PC-3 (cell line): Measurements from ENCODE around the gene SMPDL3B. TPM values are rescaled to one million over a fixed set of nuclear protein-coding genes. Genes with fewer than 3 reads are reported as not detected.

Experiments
- ATAC-seq: fragments of 200-7000 bp; cut with Tn5 transposase; 2 replicates; pipeline ENCODE4 v1.9.1; 2020; ENCODE audit warnings: mild to moderate bottlenecking, moderate library complexity
- BruUV-seq: library from RNA; stranded (reverse); fragments of 400-500 nt; replicated peaks from 2 replicates; lab custom pipeline; 2021; lab: Mats Ljungman, UMichigan
- CTCF ChIA-PET: fragments of 300-600 bp; sonication (Branson Sonifier 250); formaldehyde crosslinking; loops from one replicate; lab custom pipeline; 2022; ENCODE audit warnings: antibody characterized with exemption; lab: Charles Lee
- POLR2A ChIA-PET: fragments of 300-600 bp; sonication (Branson Sonifier 250); formaldehyde crosslinking; loops from one replicate; lab custom pipeline; 2022; ENCODE audit warnings: antibody characterized with exemption; ENCODE audit not compliant: unreplicated experiment; lab: Charles Lee
- DNase-seq: peaks from one replicate; pipeline ENCODE4 v3.0.0-alpha.2; 2015
- H2AFZ ChIP-seq: fragments of 300-600 bp; sonication (generic); 2 replicates; pipeline ENCODE4 v1.6.0; 2016; ENCODE audit warnings: antibody characterized with exemption, low read length
- H3F3A ChIP-seq: fragments of 300-600 bp; sonication (generic); one replicate; pipeline ENCODE4 v1.6.0; 2017; ENCODE audit warnings: antibody characterized with exemption, low read length, control low read depth, mild to moderate bottlenecking; ENCODE audit not compliant: unreplicated experiment
- H3K27ac ChIP-seq: fragments of 300-600 bp; sonication (generic); 2 replicates; pipeline ENCODE4 v1.5.1; 2016; ENCODE audit warnings: mild to moderate bottlenecking, low read length
- H3K27me3 ChIP-seq: fragments of 300-600 bp; sonication (generic); 2 replicates; pipeline ENCODE4 v1.6.1; 2016; ENCODE audit warnings: low read length, mixed read lengths
- H3K36me3 ChIP-seq: fragments of 300-600 bp; sonication (generic); 2 replicates; pipeline ENCODE4 v1.6.1; 2016; ENCODE audit warnings: low read depth, mixed run types, low read length, mixed read lengths
- H3K4me1 ChIP-seq: fragments of 300-600 bp; sonication (generic); 2 replicates; pipeline ENCODE4 v1.5.1; 2016; ENCODE audit warnings: low read length; ENCODE audit not compliant: insufficient read depth
- H3K4me2 ChIP-seq: fragments of 300-600 bp; sonication (generic); 2 replicates; pipeline ENCODE4 v1.6.0; 2016; ENCODE audit warnings: low read length
- H3K4me3 ChIP-seq: fragments of 300-600 bp; sonication (generic); 2 replicates; pipeline ENCODE4 v1.5.1; 2016; ENCODE audit warnings: mild to moderate bottlenecking, low read length, mixed read lengths
- H3K79me2 ChIP-seq: fragments of 300-600 bp; sonication (generic); 2 replicates; pipeline ENCODE4 v1.6.1; 2017; ENCODE audit warnings: low read length, mixed read lengths
- H3K9ac ChIP-seq: fragments of 300-600 bp; sonication (generic); 2 replicates; pipeline ENCODE4 v1.6.0; 2016; ENCODE audit warnings: mild to moderate bottlenecking, low read length
- H3K9me2 ChIP-seq: fragments of 300-600 bp; sonication (generic); replicated peaks from 2 replicates; pipeline ENCODE4 v1.6.1; 2016; ENCODE audit warnings: mixed run types, low read length, mixed read lengths
- H3K9me3 ChIP-seq: fragments of 300-600 bp; sonication (generic); 2 replicates; pipeline ENCODE4 v1.6.1; 2016; ENCODE audit warnings: low read length, mixed read lengths
- H4K20me1 ChIP-seq: fragments of 300-600 bp; sonication (generic); 2 replicates; pipeline ENCODE4 v1.6.1; 2016; ENCODE audit warnings: low read length, mixed read lengths
- EZH2 ChIP-seq: fragments of 300-600 bp; sonication (generic); IDR thresholded peaks from one replicate; pipeline ENCODE4 v1.6.1; 2017; ENCODE audit warnings: antibody characterized with exemption, mild to moderate bottlenecking, low read length; ENCODE audit not compliant: unreplicated experiment
- EZH2phosphoT487 ChIP-seq: fragments of 300-600 bp; sonication (generic); IDR thresholded peaks from 2 replicates; pipeline ENCODE4 v1.6.1; 2018; ENCODE audit warnings: mild to moderate bottlenecking, antibody characterized with exemption, low read length, borderline replicate concordance
- intact Hi-C: fragments of 100-400 bp; cut with micrococcal nuclease; formaldehyde crosslinking; loops from 2 replicates; pipeline ENCODE4 v1.9.0; 2023
- total RNA-seq: library from RNA; depleted of rRNA; stranded (reverse); fragments of >200 nt; gene quantifications from 2 replicates; pipeline ENCODE4 v1.2.3, GENCODE V29; 2014
- TF ChIP-seq, protein P1 (sequence below): fragments of 300-600 bp; sonication (generic); conservative IDR thresholded peaks from 2 replicates; pipeline ENCODE4 v1.5.1; 2017; ENCODE audit warnings: antibody characterized with exemption, low read depth, mild to moderate bottlenecking, low read length

The SMPDL3B gene
- total RNA-seq, 1 experiment from 2014 or later, result 19.6 TPM

DNA sequence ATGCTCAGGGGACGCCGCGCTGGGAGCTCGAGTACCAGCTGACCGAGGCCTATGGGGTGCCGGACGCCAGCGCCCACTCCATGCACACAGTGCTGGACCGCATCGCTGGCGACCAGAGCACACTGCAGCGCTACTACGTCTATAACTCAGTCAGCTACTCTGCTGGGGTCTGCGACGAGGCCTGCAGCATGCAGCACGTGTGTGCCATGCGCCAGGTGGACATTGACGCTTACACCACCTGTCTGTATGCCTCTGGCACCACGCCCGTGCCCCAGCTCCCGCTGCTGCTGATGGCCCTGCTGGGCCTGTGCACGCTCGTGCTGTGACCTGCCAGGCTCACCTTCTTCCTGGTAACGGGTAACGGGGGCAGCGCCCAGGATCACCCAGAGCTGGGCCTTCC is 23.7 kb downstream of the SMPDL3B start:
- CTCF ChIA-PET, result no interaction called here
- H2AFZ ChIP-seq, result no peak overlapping the region
- H3K4me3 ChIP-seq, result no peak overlapping the region

DNA sequence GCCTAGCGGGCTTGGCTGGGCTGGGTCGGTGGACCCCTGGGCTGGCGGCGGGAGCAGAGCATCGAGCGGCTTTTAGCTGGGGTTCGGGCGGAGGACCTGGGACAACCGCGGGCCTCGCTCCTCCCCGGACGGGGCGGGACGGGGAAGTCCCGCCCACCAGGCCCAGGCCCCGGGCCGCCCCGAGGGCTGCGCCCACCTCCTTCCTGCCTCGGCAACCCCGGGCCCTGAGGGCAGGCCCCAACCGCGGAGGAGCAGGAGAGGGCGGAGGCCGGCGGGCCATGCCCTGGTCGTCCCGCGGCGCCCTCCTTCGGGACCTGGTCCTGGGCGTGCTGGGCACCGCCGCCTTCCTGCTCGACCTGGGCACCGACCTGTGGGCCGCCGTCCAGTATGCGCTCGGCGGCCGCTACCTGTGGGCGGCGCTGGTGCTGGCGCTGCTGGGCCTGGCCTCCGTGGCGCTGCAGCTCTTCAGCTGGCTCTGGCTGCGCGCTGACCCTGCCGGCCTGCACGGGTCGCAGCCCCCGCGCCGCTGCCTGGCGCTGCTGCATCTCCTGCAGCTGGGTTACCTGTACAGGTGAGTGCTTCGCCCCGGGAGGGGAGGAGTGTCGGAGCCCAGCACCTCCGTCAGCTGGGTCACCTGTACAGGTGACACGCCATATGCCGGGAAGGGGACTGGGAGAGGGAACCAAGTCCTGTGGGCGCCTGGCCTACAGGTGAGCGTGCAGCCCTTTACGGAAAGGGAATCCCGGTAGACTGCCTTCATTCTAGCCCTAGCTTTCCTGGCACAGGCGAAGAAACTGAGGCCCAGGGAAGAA is 25.2 kb downstream of the SMPDL3B start, which contains the start of gene XKR8:
Gene XKR8, plus strand, starts transcription at position 182 of the 812 bp plus-strand sequence. Its CDS starts 97 bp downstream, at position 279.
- intact Hi-C loops, result loop anchor here (1.0 kb wide), 1 partner anchor 25 kb away; no protein-coding TSS in a partner anchor
- peak within 1 kb of the TSS; percentile 93 for H3K4me2 ChIP-seq
- H3K79me2 ChIP-seq, result peaks cover 37% of the 10 kb centered on the region
- ChIA-PET POLR2A (interaction anchor here (0.6 to 1.3 kb wide), 2 partner anchors 8 to 12 kb away, joined by 3 read pairs; no protein-coding TSS in a partner anchor), CTCF (no interaction called here)
- DNase-seq, result peak; percentile 79
- BruUV-seq, result no TSS peak
- H3K9ac ChIP-seq, result peak within 1 kb of the TSS; percentile 73
- H3K36me3 ChIP-seq, result peaks cover 3% of the 10 kb centered on the region; the same call in 1 of the 2 replicates
- peak; percentile 92 for ATAC-seq
- H3K9me3 ChIP-seq, result no peaks in the 10 kb centered on the region
- no peaks in the 10 kb centered on the region for H4K20me1 ChIP-seq
- H2AFZ ChIP-seq, result peak within 1 kb of the TSS; percentile 91
- H3K27ac ChIP-seq, result peak within 1 kb of the TSS; percentile 81
- H3F3A ChIP-seq, result no peaks in the 10 kb centered on the region
- no peaks in the 10 kb centered on the region for H3K9me2 ChIP-seq
- H3K4me1 ChIP-seq, result peaks cover 26% of the 10 kb centered on the region
- H3K27me3 ChIP-seq, result no peaks in the 10 kb centered on the region
- peak within 1 kb of the TSS; percentile 74 for H3K4me3 ChIP-seq
- TF ChIP-seq EZH2phosphoT487 (no peak), EZH2 (no peak)
- TF ChIP-seq, protein P1, sequence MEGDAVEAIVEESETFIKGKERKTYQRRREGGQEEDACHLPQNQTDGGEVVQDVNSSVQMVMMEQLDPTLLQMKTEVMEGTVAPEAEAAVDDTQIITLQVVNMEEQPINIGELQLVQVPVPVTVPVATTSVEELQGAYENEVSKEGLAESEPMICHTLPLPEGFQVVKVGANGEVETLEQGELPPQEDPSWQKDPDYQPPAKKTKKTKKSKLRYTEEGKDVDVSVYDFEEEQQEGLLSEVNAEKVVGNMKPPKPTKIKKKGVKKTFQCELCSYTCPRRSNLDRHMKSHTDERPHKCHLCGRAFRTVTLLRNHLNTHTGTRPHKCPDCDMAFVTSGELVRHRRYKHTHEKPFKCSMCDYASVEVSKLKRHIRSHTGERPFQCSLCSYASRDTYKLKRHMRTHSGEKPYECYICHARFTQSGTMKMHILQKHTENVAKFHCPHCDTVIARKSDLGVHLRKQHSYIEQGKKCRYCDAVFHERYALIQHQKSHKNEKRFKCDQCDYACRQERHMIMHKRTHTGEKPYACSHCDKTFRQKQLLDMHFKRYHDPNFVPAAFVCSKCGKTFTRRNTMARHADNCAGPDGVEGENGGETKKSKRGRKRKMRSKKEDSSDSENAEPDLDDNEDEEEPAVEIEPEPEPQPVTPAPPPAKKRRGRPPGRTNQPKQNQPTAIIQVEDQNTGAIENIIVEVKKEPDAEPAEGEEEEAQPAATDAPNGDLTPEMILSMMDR, result peak; percentile 68

More for the DNA sequence above, 23.7 kb downstream of the SMPDL3B start:
- DNase-seq (no peak), ATAC-seq (no peak)
- Histone ChIP-seq H3K4me1 (peaks cover 26% of the 10 kb centered on the region), H4K20me1 (no peaks in the 10 kb centered on the region), H3K27me3 (no peaks in the 10 kb centered on the region), H3F3A (no peaks in the 10 kb centered on the region), H3K9ac (no peak overlapping the region), H3K9me3 (no peaks in the 10 kb centered on the region), H3K79me2 (peaks cover 35% of the 10 kb centered on the region), H3K27ac (no peak overlapping the region), H3K9me2 (no peaks in the 10 kb centered on the region), H3K36me3 (no peaks in the 10 kb centered on the region), H3K4me2 (peak overlapping the region; percentile 93)
- TF ChIP-seq, protein P1, result no peak
- TF ChIP-seq EZH2, result no peak
- TF ChIP-seq EZH2phosphoT487, result no peak
- intact Hi-C loops, result no loop called here
- no TSS peak for BruUV-seq
- POLR2A ChIA-PET, result no interaction called here
